GM21825 (cell line): ENCODE results near the gene SMIM10L2A.
"Not testable (repeated sequence)": the region's sequence is repeated elsewhere in the genome, so short reads cannot be mapped to it uniquely, and the experiment has no call there.

ENCODE experiments used
- ATAC-seq: cut with Tn5 transposase; IDR thresholded peaks from one replicate; pipeline ENCODE4 v1.9.1; 2021; ENCODE audit warnings: mild to moderate bottlenecking, moderate library complexity; ENCODE audit not compliant: unreplicated experiment

The SMIM10L2A gene

DNA sequence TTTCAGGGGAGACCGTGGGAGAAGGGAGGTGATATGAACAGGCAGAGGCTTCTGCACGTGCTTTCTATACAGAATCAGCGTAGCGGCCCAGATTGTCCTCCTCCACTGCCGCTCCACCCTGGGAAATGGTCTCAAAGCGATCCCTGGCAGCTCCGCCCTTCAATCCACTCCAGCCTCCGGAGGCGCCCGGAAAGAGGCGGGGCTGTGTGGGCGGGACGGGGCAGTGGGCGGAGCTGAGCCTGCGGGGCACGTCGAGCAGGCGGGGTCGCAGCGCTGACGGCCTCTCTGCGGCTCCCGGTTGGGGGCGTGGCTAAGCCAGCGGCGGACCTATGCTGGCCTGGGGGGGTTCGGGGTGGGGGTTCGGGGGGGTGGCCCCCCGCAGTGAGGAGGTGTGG lies 210 bp upstream of the SMIM10L2A start:
- peak; percentile 93 for ATAC-seq

DNA sequence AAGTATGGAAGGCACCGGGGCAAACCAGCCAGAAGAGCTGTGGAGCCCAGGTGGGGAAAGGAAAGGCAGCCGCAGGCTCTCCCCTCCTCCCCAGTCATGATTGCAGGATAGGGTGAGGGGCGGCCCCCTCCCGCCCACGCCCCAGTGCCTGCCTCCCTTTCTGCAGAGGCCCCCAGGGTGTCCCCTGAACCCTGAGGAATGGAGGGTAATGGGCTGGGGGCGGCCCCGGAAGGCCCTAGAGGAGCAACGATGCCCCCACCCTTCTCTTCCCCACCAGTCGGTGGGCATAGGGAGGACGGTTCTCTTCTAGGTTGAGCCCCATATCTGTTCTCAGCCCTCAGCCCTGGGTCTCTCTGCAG lies 1.0 kb downstream of the SMIM10L2A start:
- not testable (repeated sequence) for ATAC-seq

DNA sequence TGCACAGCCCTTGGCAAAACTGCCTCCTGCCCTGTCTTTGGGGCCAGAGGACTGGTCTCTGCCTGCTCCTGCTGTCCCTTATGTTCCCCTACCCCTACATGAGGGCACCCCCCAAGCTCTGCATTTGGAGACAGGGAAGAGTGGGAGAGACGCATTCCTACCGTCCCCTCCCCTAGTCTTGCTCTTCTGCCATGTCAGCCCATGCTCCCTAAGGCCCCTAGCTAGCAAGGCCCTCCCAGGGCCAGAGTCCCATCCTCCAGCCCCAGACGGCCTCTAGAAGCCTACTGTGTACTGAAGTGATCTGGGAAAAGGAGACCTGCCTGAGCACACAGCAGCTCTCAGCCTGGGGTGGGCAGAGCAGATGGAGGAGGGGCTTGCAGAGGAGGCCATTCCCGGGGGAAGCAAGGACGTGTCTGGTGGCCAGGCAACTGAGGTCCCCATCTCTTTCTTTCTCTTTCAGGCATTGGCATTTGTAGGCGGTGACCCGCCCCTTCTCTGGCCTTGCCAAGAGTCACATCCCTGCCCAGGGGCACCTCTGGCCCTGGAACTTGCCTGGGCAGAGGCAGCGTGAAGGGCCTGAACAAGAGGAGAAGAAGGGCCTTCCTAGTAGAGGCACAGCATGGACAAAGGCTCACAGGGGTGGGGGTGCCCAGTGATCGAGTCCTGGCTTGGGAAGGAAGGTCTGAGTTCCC lies 1.6 kb downstream of the SMIM10L2A start:
- not testable (repeated sequence) for ATAC-seq

- no peak for ATAC-seq
These were observed 2.7 kb downstream of the SMIM10L2A start for GRCh38 chrX:135424469-135424868.

GRCh38 chrX:135425026-135425965 lies 3.6 kb downstream of the SMIM10L2A start:
- ATAC-seq: no peak

- no peak for ATAC-seq
These were observed 7.7 kb downstream of the SMIM10L2A start for GRCh38 chrX:135429429-135429828.

- ATAC-seq: no peak
These were observed 10.1 kb downstream of the SMIM10L2A start for GRCh38 chrX:135431886-135432285.

GRCh38 chrX:135432453-135432852 lies 10.7 kb downstream of the SMIM10L2A start:
- no peak for ATAC-seq

- no peak for ATAC-seq
These were observed 11.3 kb downstream of the SMIM10L2A start for GRCh38 chrX:135432881-135433521.

DNA sequence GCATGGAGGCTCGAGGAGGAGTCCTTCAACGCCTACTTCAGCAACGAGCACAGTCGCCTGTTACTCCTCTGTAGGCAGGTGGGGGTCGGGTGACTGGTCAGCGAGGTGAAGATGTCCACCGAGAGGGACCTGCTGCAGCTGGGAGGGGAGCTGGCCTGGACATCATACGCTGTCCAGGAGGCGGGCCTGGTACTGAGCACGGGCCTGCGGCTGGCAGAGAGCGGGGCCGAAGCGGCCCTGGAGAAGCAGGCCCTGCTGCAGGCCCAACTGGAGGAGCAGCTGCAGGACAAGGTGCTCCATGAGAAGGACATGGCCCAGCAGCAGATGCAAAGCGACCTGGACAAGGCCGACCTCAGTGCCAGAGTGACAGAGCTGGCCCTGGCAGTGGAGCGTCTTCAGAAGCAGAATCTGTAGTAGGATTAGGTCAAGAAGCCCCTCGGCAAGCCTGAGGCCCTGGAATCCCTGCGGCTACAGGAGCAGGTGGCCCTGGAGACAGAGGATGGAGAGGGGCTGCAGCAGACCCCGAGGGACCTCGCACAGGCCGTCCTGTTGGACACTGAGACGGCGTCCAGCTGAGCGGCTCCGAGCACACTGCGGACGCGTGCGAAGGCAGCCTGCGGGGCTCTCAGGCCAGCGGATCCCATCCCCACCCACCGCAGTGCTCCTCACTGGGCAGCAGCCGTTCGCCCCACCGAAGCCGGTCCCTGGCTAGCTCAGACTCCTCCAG lies 11.9 kb downstream of the SMIM10L2A start:
- ATAC-seq: no peak

DNA sequence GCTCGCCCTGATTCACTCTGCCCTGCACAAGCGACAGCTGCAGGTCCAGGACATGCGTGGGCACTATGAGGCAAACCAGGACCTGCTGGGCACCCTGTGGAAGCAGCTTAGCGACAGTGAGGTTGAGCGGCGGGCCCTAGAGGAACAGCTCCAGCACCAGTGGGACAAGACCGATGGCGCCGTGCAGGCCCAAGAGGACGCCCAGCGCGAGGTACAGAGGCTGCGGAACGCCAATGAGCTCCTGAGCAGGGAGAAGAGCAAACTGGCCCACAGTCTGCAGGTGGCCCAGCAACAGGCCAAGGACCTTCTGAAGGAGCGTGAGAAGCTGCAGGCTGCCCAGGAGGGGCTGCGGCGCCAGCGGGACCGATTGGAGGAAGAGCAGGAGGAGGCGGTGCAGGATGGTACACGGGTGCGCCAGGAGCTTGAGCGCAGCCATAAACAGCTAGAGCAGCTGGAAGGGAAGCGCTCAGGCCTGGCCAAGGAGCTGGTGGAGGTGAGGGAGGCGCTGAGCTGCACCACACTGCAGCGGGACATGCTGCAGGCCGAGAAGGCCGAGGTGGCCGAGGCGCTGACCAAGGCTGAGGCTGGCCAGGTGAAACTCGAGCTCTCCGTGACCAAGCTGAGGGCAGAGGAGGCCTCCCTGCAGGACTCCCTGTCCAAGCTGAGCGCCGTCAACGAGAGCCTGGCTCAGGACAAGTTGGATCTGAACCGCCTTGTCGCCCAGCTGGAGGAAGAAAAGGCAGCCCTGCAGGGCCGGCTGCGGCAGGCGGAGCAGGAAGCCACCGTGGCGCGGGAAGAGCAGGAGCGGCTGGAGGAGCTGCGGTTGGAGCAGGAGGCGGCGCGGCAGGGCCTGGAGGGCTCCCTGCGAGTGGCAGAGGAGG lies 12.8 kb downstream of the SMIM10L2A start:
- ATAC-seq: no peak

- no peak for ATAC-seq
These were observed 13.6 kb downstream of the SMIM10L2A start for GRCh38 chrX:135435139-135435922.

GRCh38 chrX:135435933-135436332 lies 14.2 kb downstream of the SMIM10L2A start:
- no peak for ATAC-seq

- no peak for ATAC-seq
These were observed 14.7 kb downstream of the SMIM10L2A start for GRCh38 chrX:135436456-135436855.

DNA sequence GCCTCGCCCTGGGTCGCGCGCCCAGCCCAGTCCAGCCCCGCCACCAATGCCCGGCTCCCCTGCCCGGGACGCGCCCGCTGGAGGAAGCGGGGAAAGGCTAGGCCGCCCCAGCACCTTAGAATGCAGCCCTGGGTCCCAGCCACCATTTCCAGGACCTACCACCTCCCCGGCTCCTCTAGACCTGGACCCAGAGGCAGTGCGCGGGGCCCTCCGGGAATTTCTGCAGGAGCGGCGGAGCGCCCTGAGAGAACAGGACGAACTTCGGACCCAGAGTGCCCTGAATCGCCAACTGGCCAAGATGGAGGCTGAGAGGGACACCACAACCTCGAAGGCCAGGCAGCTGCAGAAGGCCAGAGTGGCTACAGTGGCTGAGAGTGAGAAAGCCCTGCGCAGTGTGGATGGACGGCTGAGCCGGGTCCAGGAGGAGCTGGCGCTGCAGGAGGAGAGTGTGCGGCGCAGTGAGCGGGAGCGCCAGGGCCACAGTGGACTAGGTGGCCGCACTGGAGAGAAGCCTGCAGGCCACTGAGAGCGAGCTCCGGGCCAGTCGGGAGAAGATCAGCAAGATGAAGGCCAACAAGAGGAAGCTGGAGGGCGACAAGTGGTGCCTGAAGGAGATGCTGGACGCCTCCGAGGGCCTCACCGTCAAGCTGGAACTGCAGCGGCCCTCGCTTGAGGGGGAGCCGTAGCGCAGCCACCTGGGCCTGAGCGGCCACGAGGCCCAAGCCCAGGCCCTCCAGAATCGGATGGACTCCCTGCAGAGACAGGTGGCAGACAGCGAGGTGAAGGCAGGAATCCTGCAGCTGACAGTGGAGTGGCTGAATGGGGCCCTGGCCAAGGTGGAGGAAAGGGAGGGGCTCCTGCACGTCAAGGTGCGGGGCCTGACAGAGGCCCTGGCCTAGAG lies 15.5 kb downstream of the SMIM10L2A start:
- ATAC-seq: no peak

DNA sequence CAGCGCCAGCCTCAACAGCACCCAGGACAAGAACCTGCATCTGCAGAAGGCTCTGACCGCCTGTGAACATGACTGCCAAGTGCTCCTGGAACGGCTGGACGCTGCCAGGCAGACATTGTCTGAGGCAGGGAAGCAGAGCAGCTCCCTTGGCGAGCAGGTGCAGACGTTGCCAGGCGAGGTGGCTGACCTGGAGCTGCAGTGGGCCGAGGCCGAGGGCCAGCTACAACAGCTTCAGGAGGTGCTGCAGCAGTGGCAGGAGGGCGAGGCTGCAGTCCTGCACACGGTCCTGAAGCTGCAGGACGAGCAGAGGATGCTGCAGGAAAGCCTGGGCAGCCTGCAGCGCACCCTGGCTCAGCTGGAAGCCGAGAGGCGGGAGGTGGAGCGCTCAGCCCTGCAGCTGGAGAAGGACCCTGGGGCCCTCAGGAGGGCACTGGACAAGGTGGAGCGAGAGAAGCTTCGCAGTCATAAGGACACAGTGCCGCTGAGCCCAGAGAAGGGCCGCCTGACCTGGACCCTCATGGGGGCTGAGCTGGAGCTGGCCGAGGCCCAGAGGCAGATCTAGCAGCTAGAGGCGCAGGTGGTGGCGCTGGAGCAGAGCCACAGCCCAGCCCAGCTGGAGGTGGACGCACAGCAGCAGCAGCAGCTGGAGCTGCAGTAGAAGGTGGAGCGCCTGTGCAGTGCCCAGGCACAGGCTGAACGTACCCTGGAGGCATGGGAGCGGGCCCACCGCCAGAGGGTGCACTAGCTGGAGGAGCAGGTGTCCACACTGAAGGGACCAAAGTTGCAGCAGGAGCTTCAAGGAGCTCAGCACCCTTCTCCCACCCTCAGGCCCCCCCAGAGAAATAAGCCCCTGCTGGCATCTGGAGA lies 16.4 kb downstream of the SMIM10L2A start:
- no peak for ATAC-seq

DNA sequence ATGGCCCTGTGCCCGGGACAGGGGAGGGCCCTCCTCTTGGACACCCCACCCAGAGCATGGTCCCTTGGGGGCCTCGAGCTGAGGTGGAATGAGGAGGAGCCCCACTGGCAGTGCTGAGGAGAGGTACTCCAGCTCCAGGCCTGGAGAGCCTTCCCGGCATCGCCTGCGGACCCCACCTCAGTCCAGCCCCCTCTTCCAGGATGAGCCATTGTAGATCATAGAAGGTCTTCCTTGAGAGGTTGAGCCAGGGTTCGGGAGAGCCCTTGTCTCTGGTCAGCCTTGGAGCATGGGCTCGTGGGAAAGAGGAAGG lies 16.9 kb downstream of the SMIM10L2A start:
- no peak for ATAC-seq
